ENCODE measurements around the gene ZCWPW2.

The ZCWPW2 gene

DNA sequence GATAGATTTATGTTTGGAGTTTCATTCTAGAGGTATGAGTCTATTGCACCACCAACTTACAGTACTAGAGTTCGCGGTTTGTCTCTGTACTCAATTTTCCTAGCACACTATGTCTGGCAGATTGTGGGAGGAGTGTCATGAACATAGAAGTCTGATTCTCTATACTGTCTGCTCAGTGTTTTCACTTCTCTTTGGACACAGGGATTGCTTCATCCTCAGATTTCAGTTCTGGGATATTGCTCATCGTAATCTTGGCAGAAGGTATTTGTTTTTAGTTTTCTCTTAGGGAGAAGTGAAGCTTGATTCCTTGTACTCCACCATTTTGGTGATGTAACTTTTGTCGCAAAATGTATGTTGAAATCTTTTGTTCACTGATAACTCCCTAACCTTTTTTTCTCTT lies 27.9 kb downstream of the ZCWPW2 start:
- DNase-seq (ENCODE audit: low read depth in 2 of 3, low spot score in 1 of 3): no peak

DNA sequence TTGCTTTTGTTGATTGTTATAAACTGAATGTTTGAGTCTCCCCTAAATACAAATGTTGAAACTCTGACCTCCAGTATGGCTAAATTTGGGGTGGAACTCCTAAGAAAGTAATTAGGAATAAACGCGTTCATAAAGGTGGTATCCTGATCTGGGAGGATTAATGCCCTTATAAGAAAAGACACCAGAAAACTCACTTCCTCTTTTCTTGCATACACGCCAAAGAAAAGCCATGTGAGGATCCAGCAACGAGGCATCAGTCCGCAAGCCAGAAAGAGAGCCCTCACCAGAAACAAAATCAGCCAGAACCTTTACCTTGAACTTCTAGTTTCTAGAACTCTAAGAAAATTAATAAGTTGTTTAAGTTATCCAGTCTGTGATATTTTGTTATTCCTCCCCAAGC lies 37.5 kb downstream of the ZCWPW2 start:
- no peak for DNase-seq (ENCODE audit: low read depth in 2 of 3, low spot score in 1 of 3)

DNA sequence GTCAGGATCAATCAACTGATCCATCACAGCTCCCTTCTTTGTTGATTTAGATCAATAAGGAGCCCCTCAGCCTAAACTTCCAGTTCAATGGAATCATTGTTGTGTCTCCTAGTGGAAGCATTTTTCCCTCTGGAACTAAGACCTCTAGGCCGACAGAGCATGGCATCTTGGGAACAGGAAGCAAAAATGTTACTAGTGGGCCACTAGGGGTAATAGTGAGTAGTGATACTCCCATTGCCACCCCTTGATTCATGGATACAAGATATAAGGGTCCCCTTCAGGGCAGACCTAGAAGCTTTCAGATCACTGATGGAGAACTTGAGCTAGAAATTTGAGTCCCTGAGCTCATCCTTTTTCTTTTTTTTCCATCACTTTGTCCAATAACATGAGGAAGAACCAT lies 40.5 kb downstream of the ZCWPW2 start:
- DNase-seq (ENCODE audit: low read depth in 2 of 3, low spot score in 1 of 3): no peak

DNA sequence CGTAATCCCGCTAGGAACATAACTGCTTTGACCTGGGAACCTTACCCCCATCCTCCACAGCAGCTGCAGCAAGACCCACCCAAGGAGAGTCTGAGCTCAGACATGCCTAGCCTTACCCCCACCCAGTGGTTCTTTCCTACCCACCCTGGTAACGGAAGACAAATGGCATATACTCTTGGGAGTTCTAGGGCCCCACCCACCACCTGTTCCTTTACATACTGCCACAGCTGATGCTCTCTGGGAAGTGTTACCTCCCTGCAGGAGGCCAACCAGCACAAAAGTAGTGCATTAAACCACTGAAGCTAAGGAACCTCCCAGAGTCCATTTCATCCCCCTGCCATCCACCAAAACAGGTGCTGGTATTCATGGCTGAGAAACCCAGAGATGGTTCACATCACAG lies 50.7 kb downstream of the ZCWPW2 start:
- DNase-seq (ENCODE audit: low read depth in 2 of 3, low spot score in 1 of 3): no peak

DNA sequence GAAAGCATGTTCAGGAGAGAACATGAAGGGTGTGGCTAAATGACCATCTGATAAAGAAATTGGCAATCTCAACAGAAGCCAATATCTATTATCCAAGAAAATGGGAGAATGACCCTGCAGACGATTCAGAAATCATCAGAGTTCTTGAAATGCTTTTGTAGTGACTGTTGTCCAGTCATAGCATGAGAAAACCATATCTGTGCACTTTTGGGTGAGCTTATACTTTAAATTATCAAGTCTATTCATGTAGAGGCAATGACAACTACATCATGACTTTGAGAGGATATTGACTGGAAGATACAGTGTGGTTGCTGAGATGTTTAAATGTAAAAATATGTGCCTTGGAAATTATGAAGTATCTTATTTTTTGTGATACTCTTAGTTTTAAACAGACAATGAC lies 57.7 kb downstream of the ZCWPW2 start:
- no peak for DNase-seq (ENCODE audit: low read depth in 2 of 3, low spot score in 1 of 3)

DNA sequence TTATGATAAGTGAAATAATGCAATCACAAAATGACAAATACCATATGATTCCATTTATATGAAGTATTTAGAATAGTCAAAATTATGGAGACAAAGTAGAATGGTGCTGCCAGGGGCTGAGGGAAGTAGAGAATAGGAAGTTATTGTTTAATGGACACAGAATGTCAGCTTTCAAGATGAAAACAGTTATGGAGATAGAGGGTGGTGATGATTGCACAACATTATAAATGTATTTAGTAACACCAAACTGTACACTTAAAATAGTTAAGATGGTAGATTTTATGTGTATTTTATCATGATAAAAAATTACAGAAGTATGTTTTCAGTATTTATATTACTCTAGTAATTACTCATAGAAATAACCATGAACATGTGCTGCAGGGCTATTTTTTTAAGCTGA lies 100.9 kb downstream of the ZCWPW2 start:
- no peak for DNase-seq (ENCODE audit: low read depth in 2 of 3, low spot score in 1 of 3)

DNA sequence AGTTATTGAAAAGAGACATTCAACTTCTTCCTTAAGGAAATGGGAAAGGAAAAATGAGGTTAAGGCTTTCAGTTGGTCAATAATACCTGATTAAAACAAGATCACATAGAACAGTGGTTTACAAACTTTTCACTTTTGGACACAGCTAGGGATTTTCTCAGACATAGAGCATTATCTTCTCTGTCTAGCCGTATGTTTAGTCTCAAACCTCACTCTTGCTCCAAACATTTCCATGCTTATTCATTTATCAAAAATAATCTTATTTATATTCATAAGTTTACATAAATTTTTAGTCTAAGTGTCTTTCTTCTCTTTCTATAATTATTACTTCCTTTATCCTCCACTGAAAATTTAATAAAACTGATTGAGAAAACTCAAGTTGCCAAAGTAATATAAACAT lies 114.3 kb downstream of the ZCWPW2 start:
- no peak for DNase-seq (ENCODE audit: low read depth in 2 of 3, low spot score in 1 of 3)

DNA sequence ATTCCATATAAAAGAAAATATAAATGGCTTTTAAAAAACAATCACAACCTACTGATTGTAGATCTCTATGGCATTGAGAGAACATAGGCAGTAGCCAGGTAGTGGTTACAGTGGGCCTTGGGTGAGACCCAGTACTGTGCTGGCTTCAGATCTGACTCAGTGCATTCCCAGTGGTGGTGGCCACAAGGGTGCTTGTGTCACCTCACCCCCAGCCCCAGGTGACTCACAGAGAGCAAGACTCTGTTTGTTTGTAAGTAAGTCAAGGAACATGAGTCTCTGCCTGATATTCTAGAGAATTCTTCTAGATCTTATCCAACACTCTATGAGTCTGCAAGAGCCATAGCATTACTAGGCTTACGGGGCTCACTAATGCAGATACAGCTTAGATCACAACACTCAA lies 118.9 kb downstream of the ZCWPW2 start:
- DNase-seq (ENCODE audit: low read depth in 2 of 3, low spot score in 1 of 3): no peak

DNA sequence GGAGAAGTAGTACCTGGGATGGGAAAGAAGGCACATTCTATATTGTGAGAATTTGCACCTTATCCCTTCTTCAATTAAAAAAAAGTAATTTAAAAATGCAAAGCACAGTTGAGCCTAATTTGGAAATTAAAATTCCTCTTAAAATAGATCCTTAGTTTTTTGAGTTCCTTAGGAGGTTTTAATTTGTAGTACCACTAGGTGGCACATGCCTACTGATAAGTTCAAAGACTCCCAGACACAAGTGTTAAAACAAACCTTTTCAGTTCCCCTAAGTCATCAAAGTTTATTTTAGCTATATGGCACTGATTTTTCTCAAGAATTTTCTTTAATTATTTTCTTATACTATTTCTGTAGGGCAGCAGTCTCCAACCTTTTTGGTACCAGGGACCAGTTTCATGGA lies 127.7 kb downstream of the ZCWPW2 start:
- no peak for DNase-seq (ENCODE audit: low read depth in 2 of 3, low spot score in 1 of 3)

DNA sequence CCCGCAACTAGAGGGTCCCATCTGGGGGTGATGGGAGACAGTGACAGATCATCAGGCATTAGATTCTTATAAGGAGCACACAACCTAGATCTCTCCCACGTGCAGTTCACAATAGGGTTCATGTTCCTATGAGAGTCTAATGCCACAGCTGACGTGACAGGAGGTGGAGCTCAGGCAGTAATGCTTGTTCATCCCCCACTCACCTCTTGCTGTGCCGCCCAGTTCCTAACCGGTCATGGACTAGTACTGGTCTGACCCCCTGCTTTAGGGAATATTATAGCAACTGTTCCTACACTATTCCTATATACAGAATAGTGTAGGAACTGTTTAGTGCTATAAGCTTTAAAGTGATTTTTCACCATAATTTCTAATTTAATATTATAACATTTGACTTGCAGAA lies 128.2 kb downstream of the ZCWPW2 start:
- DNase-seq (ENCODE audit: low read depth in 2 of 3, low spot score in 1 of 3): no peak

DNA sequence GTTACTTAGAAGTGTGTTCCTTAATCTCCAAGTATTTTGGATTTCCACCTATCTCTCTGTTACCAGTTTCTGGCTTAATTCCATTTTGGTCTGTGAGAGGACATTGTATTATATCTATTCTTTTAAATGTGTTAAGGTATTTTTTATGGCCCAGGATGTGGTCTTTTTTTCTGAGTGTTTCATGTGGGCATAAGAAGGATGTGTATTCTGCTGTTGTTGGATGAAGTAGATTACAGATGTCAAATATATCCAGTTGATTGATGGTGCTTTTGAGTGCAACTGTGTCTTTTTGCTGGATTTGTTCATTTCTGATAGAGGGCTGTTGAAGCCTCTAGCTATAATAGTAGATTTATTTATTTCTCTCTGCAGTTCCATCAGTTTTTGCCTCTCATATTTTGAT lies 136.6 kb downstream of the ZCWPW2 start:
- DNase-seq (ENCODE audit: low read depth in 2 of 3, low spot score in 1 of 3): no peak

DNA sequence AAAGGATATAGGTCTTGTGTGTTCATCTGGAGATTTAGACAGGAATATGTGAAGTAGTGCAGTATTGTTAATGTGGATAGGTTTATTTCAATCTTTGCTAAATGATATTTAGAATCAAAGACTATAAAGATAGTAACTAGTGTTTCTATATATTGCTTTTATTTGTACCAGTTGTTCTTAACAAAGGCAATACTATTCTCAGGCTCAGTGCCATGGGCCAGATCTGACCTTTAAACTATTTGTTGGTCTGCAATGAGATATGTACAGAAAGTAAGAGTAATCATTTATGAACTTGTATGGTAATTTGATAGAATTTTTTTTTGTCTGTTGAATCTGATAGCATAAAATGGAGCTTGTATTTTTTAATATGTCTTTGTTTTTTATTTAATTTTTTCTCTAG lies 146.8 kb downstream of the ZCWPW2 start:
- DNase-seq (ENCODE audit: low read depth in 2 of 3, low spot score in 1 of 3): no peak

DNA sequence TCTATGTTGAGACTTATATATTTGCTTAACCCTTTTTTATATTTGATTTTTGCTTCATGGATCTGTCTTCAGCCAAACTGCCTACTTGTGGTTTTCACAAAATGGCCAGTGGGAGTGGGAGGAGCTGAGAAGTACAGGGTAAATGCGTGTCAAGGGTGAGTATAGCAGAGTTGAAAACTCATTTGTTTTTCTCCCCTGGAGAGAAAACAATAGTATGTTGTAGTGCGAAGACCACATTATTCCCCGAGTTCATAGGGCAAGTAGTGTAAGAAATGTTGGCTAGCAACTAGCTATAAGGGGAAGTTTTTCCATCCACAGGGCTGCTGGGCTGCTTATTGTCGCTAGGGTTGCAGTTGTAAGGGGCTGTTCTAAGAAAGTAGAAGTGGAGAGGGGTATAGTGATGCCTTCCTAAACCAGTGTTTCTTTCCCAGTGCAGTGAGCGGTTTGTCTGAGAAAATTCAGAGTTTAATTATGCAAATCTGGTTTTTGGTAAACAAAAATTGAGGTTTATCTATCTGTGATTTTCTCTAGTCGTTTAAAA lies 153.9 kb downstream of the ZCWPW2 start:
- DNase-seq (ENCODE audit: low read depth in 2 of 3, low spot score in 1 of 3): no peak

DNA sequence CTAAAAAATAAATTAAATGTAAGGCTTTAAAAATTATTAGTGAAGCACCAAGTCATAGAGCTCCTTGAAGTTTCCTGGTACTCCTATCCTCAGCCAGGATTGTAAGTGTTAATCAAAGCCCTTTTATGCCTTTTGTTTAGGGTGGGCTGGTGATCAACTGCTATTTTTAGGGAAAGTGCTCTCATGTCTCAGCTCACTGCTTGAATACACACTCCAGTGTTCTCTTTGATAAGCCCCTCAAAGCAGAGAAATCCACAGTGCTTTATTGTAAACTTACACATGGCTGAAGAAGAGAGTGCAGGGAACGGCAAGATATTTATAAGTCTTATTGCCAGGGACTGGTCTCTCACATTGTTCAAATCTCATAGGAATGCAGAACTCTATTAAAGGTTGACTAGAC lies 156.5 kb downstream of the ZCWPW2 start:
- DNase-seq (ENCODE audit: low read depth in 2 of 3, low spot score in 1 of 3): no peak

DNA sequence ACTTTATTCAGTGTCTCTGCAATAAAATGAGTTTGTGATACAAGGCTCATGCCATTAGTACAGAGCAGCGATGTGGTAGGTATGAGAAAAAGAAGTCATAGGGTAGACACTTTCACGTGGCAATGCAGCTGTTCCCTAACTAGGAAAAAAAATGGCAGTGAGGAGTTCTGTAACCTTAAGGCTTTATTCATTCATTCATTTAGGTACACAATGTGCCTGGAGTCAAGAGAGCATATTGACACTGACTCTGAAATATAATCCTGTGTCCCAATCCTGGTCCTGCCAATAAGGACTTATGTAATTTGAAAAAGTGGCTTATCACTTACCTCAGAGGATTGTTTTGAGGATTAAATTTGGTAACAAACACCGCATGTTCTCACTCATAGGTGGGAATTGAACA lies 173.1 kb downstream of the ZCWPW2 start:
- DNase-seq (ENCODE audit: low read depth in 2 of 3, low spot score in 1 of 3): no peak

DNA sequence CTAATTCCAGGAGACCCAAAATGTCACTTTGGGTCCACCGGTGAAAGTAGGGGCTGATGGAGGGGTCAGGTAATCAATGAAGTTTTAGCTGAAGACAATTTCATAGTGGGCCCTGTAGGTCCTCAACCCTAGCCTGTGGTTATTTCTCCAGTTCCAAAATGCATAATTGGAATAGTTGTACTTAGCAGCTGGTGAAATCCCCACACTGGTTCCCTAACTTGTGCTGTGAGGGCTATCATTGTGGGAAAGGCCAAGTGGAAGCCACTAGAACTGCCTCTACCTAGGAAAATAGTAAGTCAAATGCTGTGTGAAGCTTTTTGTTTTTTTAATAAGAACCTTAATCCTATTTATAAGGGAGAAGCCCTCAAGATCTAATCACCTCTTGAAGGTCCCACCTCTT lies 193.8 kb downstream of the ZCWPW2 start:
- DNase-seq (ENCODE audit: low read depth in 2 of 3, low spot score in 1 of 3): no peak

DNA sequence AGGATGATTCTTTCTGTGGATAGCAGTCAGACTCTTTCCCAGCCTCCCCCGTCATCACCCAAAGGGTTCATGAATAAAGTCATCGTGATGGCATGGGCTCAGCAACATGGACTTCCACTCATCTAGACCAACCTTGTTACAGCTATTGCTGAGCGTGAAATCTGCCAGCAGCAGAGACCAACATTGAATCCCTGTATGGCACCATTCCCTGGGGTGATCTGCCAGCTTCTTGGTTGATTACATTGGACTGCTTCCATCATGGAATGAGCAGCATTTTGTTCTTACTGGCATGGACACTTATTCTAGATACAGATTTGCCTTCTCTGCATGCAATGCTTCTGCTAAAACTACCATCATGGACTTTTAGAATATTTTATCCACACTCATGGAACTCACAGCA lies 195.7 kb downstream of the ZCWPW2 start:
- no peak for DNase-seq (ENCODE audit: low read depth in 2 of 3, low spot score in 1 of 3)

DNA sequence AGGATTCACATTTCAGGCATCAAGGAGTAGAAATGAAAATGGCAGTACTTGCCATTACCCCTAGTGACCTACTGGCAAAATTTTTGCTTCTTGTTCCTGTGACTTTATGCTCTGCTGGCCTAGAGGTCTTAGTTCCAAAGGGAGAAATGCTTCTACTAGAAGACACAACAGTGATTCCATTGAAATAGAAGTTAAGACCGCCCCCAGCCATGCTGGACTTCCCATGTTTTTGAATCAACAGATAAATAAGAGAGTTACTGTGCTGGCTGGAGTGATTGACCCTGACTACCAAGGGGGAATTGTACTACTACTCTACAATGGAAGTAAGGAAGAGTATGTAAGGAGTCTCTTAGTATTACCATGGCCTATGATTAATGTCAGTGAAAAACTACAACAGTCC lies 196.3 kb downstream of the ZCWPW2 start:
- DNase-seq (ENCODE audit: low read depth in 2 of 3, low spot score in 1 of 3): no peak

DNA sequence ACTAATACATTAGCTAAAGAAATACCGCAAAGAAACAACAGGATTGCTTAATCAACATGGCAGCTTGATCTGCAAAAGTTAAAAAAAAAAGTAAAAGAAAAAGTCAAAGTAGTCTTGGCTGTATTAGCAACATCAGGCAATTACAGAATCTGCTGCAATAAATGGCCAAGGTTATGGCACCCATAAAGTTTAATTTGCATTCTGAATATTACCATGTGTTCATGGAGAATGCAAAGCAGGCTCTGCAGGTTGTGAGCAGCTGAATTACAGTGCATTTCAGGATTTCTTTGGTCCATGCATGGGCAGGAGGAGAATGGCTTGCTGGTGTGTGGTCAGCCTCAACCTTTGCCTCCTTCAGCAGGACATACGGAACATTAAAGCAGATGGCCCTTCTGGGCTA lies 199.2 kb downstream of the ZCWPW2 start:
- no peak for DNase-seq (ENCODE audit: low read depth in 2 of 3, low spot score in 1 of 3)

DNA sequence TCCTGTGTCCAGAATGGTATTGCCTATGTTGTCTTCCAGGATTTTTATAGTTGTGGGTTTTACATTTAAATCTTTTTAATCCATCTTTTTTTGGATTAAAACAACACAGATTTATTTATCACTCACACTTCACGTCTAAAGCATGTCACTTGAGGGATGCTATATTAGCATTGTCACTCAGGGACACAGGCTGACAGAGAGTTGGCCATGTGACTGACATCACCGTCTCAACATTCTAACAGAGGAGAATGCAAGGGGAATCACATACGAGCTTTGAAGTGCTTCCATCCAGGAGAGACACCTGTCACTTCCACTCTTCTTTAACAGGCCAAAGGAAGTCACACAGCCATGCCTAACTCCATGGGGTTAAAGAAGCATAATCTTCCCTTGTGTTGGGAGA lies 204.7 kb downstream of the ZCWPW2 start:
- DNase-seq (ENCODE audit: low read depth in 2 of 3, low spot score in 1 of 3): no peak

DNA sequence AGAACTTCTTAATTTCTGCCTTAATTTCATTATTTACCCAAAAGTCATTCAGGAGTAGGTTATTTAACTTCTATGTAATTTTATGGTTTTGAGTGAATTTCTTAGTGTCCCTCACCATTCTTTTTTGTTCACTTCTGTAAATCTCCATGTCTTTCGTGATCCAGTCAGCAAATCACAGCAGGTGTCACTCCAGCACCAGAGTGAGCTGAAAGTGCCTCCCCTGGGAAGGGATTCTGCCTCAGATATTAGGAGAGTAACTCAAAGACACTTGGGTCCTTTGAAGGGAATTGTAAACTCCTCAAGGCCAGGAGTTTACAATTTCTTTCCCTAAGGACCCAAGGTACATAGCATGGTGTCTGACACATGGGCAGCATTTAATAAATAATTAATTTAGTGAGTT lies 207.7 kb downstream of the ZCWPW2 start:
- no peak for DNase-seq (ENCODE audit: low read depth in 2 of 3, low spot score in 1 of 3)

DNA sequence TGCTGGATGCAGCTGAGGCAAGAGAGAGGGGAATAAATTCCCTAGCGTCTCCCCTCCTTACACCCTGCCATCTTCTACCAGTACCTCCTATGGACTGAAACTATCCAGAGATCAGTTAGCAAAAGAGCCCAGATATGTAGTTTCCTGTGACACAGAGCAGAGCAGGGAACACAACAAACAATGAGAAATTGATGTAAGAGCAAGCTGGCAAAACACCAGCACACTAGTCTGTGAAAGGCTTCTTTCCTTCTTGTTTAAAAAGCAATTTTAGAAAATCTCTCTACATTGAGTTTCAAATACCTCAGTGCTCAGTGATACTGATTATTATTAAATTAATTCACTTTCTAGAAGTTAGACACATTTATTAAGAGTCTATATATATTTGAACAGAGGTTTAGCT lies 215.7 kb downstream of the ZCWPW2 start:
- no peak for DNase-seq (ENCODE audit: low read depth in 2 of 3, low spot score in 1 of 3)

DNA sequence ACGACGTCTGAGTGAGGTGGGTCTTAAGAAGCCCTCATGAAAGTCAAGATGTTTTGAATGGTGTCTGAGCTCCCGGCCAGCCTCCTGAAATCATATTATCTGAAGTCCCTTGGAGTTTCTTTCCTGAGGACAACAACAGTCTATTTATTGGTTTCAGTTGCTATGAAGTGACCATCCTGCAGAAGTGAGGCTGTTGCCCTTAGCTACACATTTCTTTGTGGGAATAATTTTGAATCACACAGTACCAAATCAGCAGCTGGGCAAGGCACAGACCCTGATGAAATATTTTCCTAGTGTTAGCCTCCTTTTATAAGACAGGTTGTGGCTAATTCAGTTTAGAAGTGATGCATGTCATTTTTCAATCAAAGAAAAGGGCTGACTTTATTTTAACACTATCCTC lies 220.8 kb downstream of the ZCWPW2 start:
- no peak for DNase-seq (ENCODE audit: low read depth in 2 of 3, low spot score in 1 of 3)

DNA sequence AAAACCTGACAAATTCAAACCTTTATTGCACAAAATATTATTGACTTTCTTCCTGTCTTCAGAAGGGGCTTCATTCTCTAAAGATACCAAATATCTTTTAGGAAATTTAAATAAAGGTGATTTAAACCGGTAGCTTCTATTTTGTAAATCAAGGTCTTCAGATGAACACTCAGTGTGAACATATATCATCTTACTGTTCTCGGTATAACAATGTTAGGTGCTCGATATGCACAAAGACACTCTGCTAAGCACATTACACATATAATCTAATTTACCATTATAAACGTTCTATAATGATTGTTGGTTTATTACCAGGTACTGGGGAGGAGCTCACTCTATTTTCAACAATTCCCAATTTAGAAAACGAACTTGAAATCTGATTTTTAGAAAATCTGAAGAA lies 225.5 kb downstream of the ZCWPW2 start:
- DNase-seq (ENCODE audit: low read depth in 2 of 3, low spot score in 1 of 3): no peak

Measured in stimulated activated CD4-positive, alpha-beta T cell treated with anti-CD3 and anti-CD28 coated beads, Interleukin-12 subunit alpha, Interleukin-12 subunit beta, amount 100 ng/mL, for 48 hours (primary cell).